Measurements from ENCODE around the gene F2.

The F2 gene

GRCh38 chr11:46743693-46744339 lies 24.8 kb downstream of the F2 start:
- DNase-seq = no peak

- no peak for DNase-seq
These were observed 26.3 kb downstream of the F2 start for GRCh38 chr11:46745328-46745727.

DNA sequence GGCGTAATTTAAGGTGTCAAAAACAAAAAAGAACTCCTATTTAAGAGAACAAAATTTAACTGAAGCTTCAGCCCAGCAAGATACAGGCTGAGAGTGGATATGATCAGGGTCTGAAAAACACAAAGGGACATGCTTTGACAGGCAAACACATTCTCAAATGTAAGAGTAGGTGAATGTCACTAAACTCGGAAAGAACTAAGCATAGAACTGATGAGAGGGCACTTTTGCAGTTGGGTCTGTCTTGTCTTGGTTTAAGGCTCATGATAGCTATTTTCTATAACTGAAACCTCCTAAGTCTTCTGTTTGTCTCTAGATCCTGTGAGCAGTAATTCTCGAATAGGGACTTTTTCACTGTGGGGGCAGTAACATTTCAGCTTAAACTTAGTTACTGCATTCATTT lies 27.0 kb downstream of the F2 start:
- DNase-seq = no peak

DNA sequence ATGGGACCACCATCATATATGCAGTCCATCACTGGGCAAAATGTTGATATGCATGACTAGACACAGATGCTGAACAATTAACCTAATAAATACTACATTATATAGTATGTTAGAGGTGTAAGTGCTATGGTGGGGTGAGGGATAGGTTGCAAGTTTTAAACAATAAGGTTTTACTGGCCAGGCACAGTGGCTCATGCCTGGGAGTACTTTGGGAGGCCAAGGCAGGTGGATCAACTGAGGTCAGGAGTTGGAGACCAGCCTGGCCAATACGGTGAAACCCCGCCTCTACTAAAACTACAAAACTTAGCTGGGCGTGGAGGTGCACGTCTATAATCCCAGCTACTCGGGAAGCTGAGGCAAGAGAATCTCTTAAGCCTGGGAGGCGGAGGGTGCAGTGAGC lies 28.1 kb downstream of the F2 start:
- no peak for DNase-seq

DNA sequence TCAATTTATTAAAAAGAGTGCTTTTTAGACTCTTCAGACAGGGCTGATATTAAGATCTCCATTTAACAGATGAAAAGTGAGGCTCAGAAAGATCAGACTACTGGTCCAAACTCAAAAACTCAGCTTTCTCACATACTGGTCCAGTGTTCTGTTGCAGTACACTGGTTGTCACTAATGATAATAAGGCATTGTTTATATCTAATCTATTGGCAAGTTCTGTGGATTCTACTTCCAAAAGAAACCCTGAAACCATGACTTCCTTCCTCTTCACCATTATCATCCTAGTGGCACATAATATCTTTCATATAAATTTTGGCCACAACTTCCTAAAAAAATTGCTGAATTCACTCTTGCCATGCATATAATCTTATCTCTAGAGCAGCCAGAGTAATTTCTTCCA lies 36.9 kb downstream of the F2 start:
- DNase-seq = peak in 1 of 2 experiments; percentile 29

DNA sequence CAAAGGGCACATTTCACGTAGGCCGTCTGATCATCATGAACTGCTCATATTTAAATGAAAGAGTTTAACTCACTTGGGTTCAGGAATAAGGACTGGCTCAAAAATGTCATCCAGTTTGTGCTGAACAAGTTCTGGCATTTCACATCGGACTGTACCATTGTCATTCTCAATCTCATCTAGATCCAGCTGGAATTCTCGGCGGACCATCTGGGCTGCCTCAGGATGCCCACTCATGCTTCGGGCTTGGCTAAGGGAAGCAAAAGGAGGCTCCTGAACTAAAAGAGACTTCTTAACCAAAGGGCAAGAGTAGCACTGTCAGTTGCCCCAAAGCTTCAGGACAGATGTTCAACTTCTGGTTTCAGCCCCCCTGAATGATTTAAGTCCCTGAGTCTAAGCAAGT lies 40.2 kb downstream of the F2 start:
- DNase-seq = no peak

DNA sequence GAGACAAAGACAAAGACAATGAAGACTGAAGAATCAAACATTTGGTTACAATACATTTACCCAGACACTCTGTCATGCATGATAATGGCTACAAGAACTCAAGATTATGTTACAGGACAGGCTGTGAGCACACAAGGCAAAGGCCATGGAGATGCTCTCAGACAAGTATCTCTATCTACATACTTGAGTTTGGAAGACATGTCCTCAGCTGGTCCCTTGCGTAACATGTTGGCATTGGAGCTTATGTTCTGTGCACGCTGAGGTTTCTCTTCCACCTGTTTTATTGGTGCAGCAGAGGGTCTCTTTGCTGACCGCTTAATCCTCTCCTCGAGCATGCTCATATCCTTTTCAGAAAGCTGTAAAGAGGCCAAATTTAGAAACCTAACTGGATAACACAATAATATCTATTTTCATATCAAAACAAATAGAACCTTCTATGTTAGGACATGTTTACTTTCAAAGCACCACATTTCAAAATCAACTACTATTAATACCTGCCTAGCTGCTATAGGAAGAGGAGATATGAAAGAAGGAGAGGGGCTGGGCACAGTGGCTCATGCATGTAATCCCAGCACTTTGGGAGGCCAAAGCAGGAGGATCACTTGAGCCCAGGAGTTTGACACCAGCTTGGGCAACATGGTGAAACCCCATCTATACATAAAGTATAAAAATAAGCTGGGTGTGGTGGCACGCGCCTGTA lies 41.6 kb downstream of the F2 start:
- no peak for DNase-seq

DNA sequence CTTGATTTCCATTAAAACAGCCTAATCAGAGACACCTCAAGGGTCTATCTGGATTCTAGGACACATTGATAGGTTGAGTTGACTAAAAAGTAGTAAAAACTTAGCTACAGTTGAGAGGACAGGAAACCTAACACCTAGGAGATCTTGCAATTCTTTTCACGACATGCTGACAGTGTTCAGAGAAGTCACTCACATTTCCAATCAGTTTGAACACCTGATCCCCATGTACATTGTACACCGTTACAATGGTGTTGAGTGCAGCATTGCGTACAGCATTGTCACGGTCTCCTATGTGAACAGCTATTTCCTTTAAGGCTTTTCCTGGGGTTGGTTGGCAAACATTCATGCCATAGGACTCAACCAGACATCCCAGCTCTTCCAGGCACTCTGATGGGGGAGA lies 42.8 kb downstream of the F2 start:
- no peak for DNase-seq

DNA sequence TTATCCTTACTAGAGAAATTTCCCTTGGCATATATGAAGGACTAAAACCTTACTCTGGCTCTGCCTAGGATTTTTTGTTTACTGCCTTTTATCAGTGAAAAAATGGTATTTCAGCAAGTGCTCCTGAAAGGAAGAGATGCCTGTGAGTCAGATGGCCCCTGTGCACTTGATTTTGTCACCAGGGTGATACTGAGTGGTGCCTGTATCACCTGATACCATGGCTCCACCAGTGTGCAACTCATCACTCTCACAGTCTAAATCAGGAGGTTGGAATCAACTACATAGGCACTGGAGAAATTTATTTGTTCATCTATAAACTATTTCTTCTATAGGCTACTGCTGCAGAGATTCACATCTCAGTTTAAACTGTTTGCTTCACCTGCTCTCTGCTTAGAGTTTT lies 43.2 kb downstream of the F2 start:
- DNase-seq = no peak

- no peak for DNase-seq
These were observed 47.6 kb downstream of the F2 start for GRCh38 chr11:46766656-46767055.

DNA sequence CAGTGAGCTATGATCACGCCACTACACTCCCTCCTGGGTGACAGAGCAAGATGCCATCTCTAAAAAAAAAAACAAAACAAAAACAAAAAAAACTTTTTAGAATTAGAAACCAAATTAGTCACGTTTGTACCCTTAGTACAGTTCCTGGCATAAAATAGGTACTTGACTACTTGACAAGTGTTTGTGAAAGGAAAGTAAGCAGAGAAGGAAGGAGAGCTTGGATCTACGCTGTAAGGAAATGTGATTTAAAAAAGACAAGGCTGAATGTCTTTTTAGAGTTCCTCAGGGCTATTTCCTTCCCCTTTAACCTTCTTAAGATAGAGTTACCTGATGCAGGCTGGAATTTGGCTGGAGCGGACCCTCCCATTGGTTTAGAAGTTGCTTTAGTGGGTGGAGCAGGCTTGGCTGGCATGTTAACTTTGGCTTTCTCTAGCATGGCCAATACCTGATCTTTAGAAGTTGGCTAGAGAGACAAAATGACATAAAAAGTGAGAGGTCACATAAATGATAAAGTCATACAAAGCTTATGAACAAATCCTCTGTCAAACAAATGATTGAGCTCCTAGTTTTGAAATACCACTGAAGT lies 50.7 kb downstream of the F2 start:
- DNase-seq = no peak

GRCh38 chr11:46776878-46777277 lies 57.9 kb downstream of the F2 start:
- no peak for DNase-seq

DNA sequence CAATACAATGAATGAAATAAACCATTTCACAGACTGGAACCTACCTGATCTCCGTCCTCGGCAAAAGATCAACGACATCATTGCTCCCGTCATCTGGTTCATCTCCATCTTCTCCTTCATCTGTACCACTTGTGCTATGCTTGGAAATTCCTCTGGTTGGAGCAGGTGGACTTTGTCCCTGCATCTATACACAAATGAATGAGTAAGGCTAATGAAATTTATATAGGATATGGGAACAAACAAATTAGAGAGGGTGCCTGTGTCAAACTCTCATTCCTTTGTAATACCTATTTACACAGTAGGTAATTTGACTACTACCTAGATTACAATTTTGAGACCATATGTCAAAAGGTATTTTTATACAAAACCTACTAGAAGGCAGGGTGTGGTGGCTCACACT lies 59.4 kb downstream of the F2 start:
- DNase-seq = no peak
